ENCODE data around the gene DCP2.

Gene DCP2

GRCh38 chr5:113044776-113045465, 68.3 kb downstream of the DCP2 start:
- no peaks in the 10 kb centered on the region for H3K9me3 ChIP-seq (ENCODE audit: control insufficient read depth, insufficient read depth, low read depth, low read length)
- POLR2A ChIA-PET: no interaction called here
- no peak overlapping the region for H3K27ac ChIP-seq (ENCODE audit: extremely low read depth, low read depth, low read length)
- CTCF ChIA-PET: interaction anchor here (0.9 kb wide), 1 partner anchor 494 kb away, joined by 3 read pairs; no protein-coding TSS in a partner anchor
- no peak overlapping the region for H3K4me3 ChIP-seq (ENCODE audit: low read depth, low read length)
- no peaks in the 10 kb centered on the region for H3K4me1 ChIP-seq (ENCODE audit: control insufficient read depth, insufficient read depth, low read length)
- peaks cover 4 to 67% of the 10 kb centered on the region in 2 experiments; a peak in 2 of 3 replicates for H3K36me3 ChIP-seq (ENCODE audit: control insufficient read depth in 2 of 2, insufficient read depth in 1 of 2, low read length in 2 of 2)
- no peak for TF ChIP-seq ZNF2 (tag by site-specific recombination; IDR thresholded peaks at IDR 0.05)
- no peak for TF ChIP-seq ZNF621 (tag by site-specific recombination; IDR thresholded peaks at IDR 0.05)
- no peak for TF ChIP-seq GFI1B (tag by site-specific recombination; IDR thresholded peaks at IDR 0.05)
- no peak for TF ChIP-seq ZNF837 (tag by site-specific recombination; IDR thresholded peaks at IDR 0.05)
- no peak for TF ChIP-seq ZNF701 (tag by site-specific recombination; IDR thresholded peaks at IDR 0.05)

GRCh38 chr5:113047234-113047633, 70.6 kb downstream of the DCP2 start:
- TF ChIP-seq KLF7 (tag by site-specific recombination; IDR thresholded peaks at IDR 0.05; ENCODE audit: borderline replicate concordance) (no peak), ZNF121 (tag by site-specific recombination; IDR thresholded peaks at IDR 0.05) (no peak), ZNF132 (tag by site-specific recombination; IDR thresholded peaks at IDR 0.05; ENCODE audit: borderline replicate concordance) (no peak), YY1 (tag by site-specific recombination; IDR thresholded peaks at IDR 0.05) (no peak)
- CTCF ChIA-PET: interaction anchor here (0.6 kb wide), 1 partner anchor 533 kb away, joined by 3 read pairs; no protein-coding TSS in a partner anchor
- Histone ChIP-seq H3K4me3 (ENCODE audit: low read depth, low read length) (no peak overlapping the region), H3K27ac (ENCODE audit: extremely low read depth, low read depth, low read length) (no peak overlapping the region), H3K9me3 (ENCODE audit: control insufficient read depth, insufficient read depth, low read depth, low read length) (no peaks in the 10 kb centered on the region), H3K4me1 (ENCODE audit: control insufficient read depth, insufficient read depth, low read length) (no peaks in the 10 kb centered on the region), H3K36me3 (ENCODE audit: control insufficient read depth in 2 of 2, insufficient read depth in 1 of 2, low read length in 2 of 2) (peaks cover 1 to 66% of the 10 kb centered on the region in 2 experiments; a peak in 2 of 3 replicates)
- POLR2A ChIA-PET: no interaction called here

- no peak overlapping the region for H3K4me3 ChIP-seq (ENCODE audit: low read depth, low read length)
- H3K9me3 ChIP-seq (ENCODE audit: control insufficient read depth, insufficient read depth, low read depth, low read length): no peaks in the 10 kb centered on the region
- CTCF ChIA-PET: interaction anchor here (0.6 kb wide), 1 partner anchor 532 kb away, joined by 3 read pairs; no protein-coding TSS in a partner anchor
- TF ChIP-seq OVOL3 (tag by site-specific recombination; IDR thresholded peaks at IDR 0.05) (no peak), IKZF3 (tag by site-specific recombination; IDR thresholded peaks at IDR 0.05) (no peak), ZNF426 (tag by site-specific recombination; IDR thresholded peaks at IDR 0.05) (no peak), ZBTB7A (tag by site-specific recombination; IDR thresholded peaks at IDR 0.05; ENCODE audit: low read depth) (no peak), ZNF140 (tag by site-specific recombination; IDR thresholded peaks at IDR 0.05) (no peak), ZNF157 (tag by site-specific recombination; IDR thresholded peaks at IDR 0.05) (no peak), ZNF433 (tag by site-specific recombination; IDR thresholded peaks at IDR 0.05; ENCODE audit: low read depth) (no peak), MEIS1 (CRISPR knock-in tag; IDR thresholded peaks at IDR 0.05; ENCODE audit: borderline replicate concordance) (no peak)
- no peak overlapping the region for H3K27ac ChIP-seq (ENCODE audit: extremely low read depth, low read depth, low read length)
- POLR2A ChIA-PET: no interaction called here
- H3K4me1 ChIP-seq (ENCODE audit: control insufficient read depth, insufficient read depth, low read length): no peaks in the 10 kb centered on the region
- H3K36me3 ChIP-seq (ENCODE audit: control insufficient read depth in 2 of 2, insufficient read depth in 1 of 2, low read length in 2 of 2): peaks cover 0 to 70% of the 10 kb centered on the region in 2 experiments; a peak in 1 of 3 replicates
Observed at GRCh38 chr5:113047733-113048652, 71.4 kb downstream of the DCP2 start.

- H3K4me1 ChIP-seq (ENCODE audit: control insufficient read depth, insufficient read depth, low read length): no peaks in the 10 kb centered on the region
- H3K36me3 ChIP-seq (ENCODE audit: control insufficient read depth in 2 of 2, insufficient read depth in 1 of 2, low read length in 2 of 2): peaks cover 0 to 70% of the 10 kb centered on the region in 2 experiments; a peak in 1 of 3 replicates
- ChIA-PET POLR2A (no interaction called here), CTCF (no interaction called here)
- no peaks in the 10 kb centered on the region for H3K9me3 ChIP-seq (ENCODE audit: control insufficient read depth, insufficient read depth, low read depth, low read length)
- no peak overlapping the region for H3K4me3 ChIP-seq (ENCODE audit: low read depth, low read length)
- no peak overlapping the region for H3K27ac ChIP-seq (ENCODE audit: extremely low read depth, low read depth, low read length)
- TF ChIP-seq ZNF157 (tag by site-specific recombination; IDR thresholded peaks at IDR 0.05) (no peak), ZNF670 (tag by site-specific recombination; IDR thresholded peaks at IDR 0.05; ENCODE audit: low read depth) (no peak), WT1 (tag by site-specific recombination; IDR thresholded peaks at IDR 0.05) (no peak), PRDM10 (tag by site-specific recombination; IDR thresholded peaks at IDR 0.05) (no peak)
Observed at GRCh38 chr5:113048931-113049330, 72.3 kb downstream of the DCP2 start.

Data from HEK293 (cell line).